HCT116 (cell line): Measurements from ENCODE around the gene EIPR1. TPM values are rescaled to one million over a fixed set of nuclear protein-coding genes. Genes with fewer than 3 reads are reported as not detected.
"Not testable (repeated sequence)": the region's sequence is repeated elsewhere in the genome, so short reads cannot be mapped to it uniquely, and the experiment has no call there.

Experiments
- ATAC-seq: fragments of 200-7000 bp; cut with Tn5 transposase; 2 replicates; pipeline ENCODE4 v1.9.1; 2020; ENCODE audit warnings: mild to moderate bottlenecking, moderate library complexity
- BruUV-seq: library from RNA; stranded (reverse); fragments of 400-500 nt; replicated peaks from 2 replicates; lab custom pipeline; 2021; lab: Mats Ljungman, UMichigan
- CTCF ChIA-PET: fragments of 300-600 bp; sonication (Branson Sonifier 250); formaldehyde crosslinking; loops from one replicate; lab custom pipeline; 2021; ENCODE audit warnings: antibody characterized with exemption; lab: Charles Lee
- POLR2A ChIA-PET: fragments of 300-600, 350-600 bp; sonication (Branson Sonifier 250); formaldehyde crosslinking; loops from one replicate; lab custom pipeline; 2021; ENCODE audit warnings: antibody characterized with exemption; lab: Charles Lee
- RAD21 ChIA-PET, 2 experiments: fragments of 300-600 bp; sonication (Branson Sonifier 250); formaldehyde crosslinking; loops; one replicate each; lab custom pipeline; 2023; ENCODE audit warnings: low total read pairs in 2 of 2; ENCODE audit not compliant: uncharacterized antibody in 2 of 2, unreplicated experiment in 2 of 2, low non-redundant PET in 1 of 2; lab: Charles Lee
- DNase-seq: peaks from one replicate; pipeline ENCODE4 v3.0.0-alpha.2; 2010; ENCODE audit warnings: low read depth, low spot score
- H2AFZ ChIP-seq: fragments of 200-600 bp; shearing (Covaris generic), sonication (generic); 2 replicates; pipeline ENCODE4 v1.6.1; 2017; ENCODE audit warnings: low read depth, mixed run types, mixed read lengths, antibody characterized with exemption, low read length; ENCODE audit not compliant: poor library complexity, severe bottlenecking
- H3K27ac ChIP-seq: 2 replicates; pipeline ENCODE4 v1.5.1; 2012; ENCODE audit warnings: low read depth, low read length
- H3K27me3 ChIP-seq: fragments of 200-600 bp; sonication (generic); 2 replicates; pipeline ENCODE4 v1.6.1; 2016; ENCODE audit warnings: mixed run types, low read length, mixed read lengths; ENCODE audit not compliant: insufficient read depth
- H3K36me3 ChIP-seq, 2 experiments: fragments of 200-500 bp in 1 of 2; fragments of 200-600 bp in 1 of 2; sonication (Bioruptor generic) in 1 of 2; sonication (generic) in 1 of 2; 2 replicates each; pipeline versions ENCODE4 v1.5.1 to v1.6.1; 2014 to 2016; ENCODE audit warnings: low read length in 2 of 2, inconsistent platforms in 1 of 2, mixed read lengths in 1 of 2, mixed run types in 1 of 2; ENCODE audit not compliant: insufficient read depth in 2 of 2, control insufficient read depth in 1 of 2
- H3K4me1 ChIP-seq, 2 experiments: fragments of 200-600 bp in 1 of 2; sonication (generic) in 1 of 2; 2 replicates each; pipeline versions ENCODE4 v1.5.1 to v1.6.1; 2012 to 2017; ENCODE audit warnings: low read length in 2 of 2, inconsistent platforms in 1 of 2, mild to moderate bottlenecking in 1 of 2, mixed read lengths in 1 of 2, mixed run types in 1 of 2, moderate library complexity in 1 of 2; ENCODE audit not compliant: insufficient read depth in 2 of 2, control insufficient read depth in 1 of 2
- H3K4me2 ChIP-seq: fragments of 200-600 bp; sonication (generic); 2 replicates; pipeline ENCODE4 v1.6.1; 2017; ENCODE audit warnings: mixed run types, low read length, mixed read lengths
- H3K4me3 ChIP-seq, 2 experiments: fragments of 200-600 bp in 1 of 2; sonication (generic) in 1 of 2; replicated peaks in 1 of 2; 2 replicates each; pipeline ENCODE4 v1.5.1; 2011 to 2016; ENCODE audit warnings: low read length in 2 of 2, control low read depth in 1 of 2, low read depth in 1 of 2, mild to moderate bottlenecking in 1 of 2, mixed read lengths in 1 of 2, mixed run types in 1 of 2
- H3K79me2 ChIP-seq: fragments of 200-600 bp; sonication (generic); 2 replicates; pipeline ENCODE4 v1.6.1; 2017; ENCODE audit warnings: mild to moderate bottlenecking, mixed run types, low read length, moderate library complexity, mixed read lengths; ENCODE audit not compliant: insufficient read depth
- H3K9ac ChIP-seq: fragments of 200-600 bp; sonication (generic); 2 replicates; pipeline ENCODE4 v1.6.1; 2016; ENCODE audit warnings: low read length, mixed read lengths
- H3K9me2 ChIP-seq: fragments of 200-600 bp; sonication (generic), shearing (Covaris generic); 2 replicates; pipeline ENCODE4 v1.6.1; 2017; ENCODE audit warnings: mixed run types, mild to moderate bottlenecking, moderate library complexity; ENCODE audit not compliant: insufficient read depth
- H3K9me3 ChIP-seq, 2 experiments: fragments of 200-500 bp in 1 of 2; fragments of 200-600 bp in 1 of 2; sonication (Bioruptor generic) in 1 of 2; sonication (generic) in 1 of 2; 2 replicates each; pipeline ENCODE4 v1.6.1; 2014 to 2017; ENCODE audit warnings: low read length in 2 of 2, mixed read lengths in 2 of 2, inconsistent platforms in 1 of 2, low read depth in 1 of 2, mild to moderate bottlenecking in 1 of 2, mixed run types in 1 of 2, moderate library complexity in 1 of 2; ENCODE audit not compliant: control insufficient read depth in 1 of 2, insufficient read depth in 1 of 2
- H4K20me1 ChIP-seq: fragments of 200-600 bp; sonication (generic), shearing (Covaris generic); 2 replicates; pipeline ENCODE4 v1.6.1; 2017; ENCODE audit warnings: mixed run types, mild to moderate bottlenecking, moderate library complexity; ENCODE audit not compliant: insufficient read depth
- CBX3 ChIP-seq: IDR thresholded peaks from 2 replicates; pipeline ENCODE4 v1.6.1; 2012; ENCODE audit warnings: low read depth
- EGR1 ChIP-seq: IDR thresholded peaks from 2 replicates; pipeline ENCODE4 v1.6.1; 2012; ENCODE audit warnings: low read depth
- JUND ChIP-seq: IDR thresholded peaks from 2 replicates; pipeline ENCODE4 v1.6.1; 2012
- SRF ChIP-seq: IDR thresholded peaks from 2 replicates; pipeline ENCODE4 v1.6.1; 2012; ENCODE audit warnings: low read depth
- ZFX ChIP-seq: fragments of 450-650 bp; IDR thresholded peaks from 2 replicates; pipeline ENCODE4 v1.6.1; 2017
- intact Hi-C: fragments of 100-400 bp; cut with micrococcal nuclease; formaldehyde crosslinking; loops from 2 replicates; pipeline ENCODE4 v1.10.0; 2022
- total RNA-seq: library from RNA; stranded (reverse); gene quantifications from one replicate; pipeline ENCODE4 v1.2.1, GENCODE V29; 2021; ENCODE audit not compliant: unreplicated experiment

Gene EIPR1
- total RNA-seq, 1 experiment from 2014 or later = 36.9 TPM

DNA sequence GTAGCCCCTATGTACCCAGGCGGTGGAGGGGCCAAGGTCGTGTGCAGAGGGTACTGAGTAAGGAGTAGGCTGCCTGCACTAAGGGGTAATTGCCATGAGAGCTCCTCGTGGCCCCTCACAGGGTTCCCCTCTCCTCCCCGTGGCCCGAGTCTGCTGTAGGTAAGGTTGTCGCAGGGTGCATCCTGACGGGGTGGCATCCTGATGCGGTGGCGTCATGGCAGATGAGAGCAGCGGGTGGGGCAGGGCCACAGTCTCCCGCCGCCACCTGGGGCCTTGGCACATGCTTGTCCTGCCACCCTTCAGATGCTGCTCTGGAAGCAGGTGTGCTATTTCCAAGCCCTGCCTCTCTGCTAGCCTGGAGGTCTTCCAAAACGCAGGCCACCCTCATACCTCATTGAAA, 89.7 kb downstream of the EIPR1 start:
- no TSS peak for BruUV-seq
- POLR2A ChIA-PET = no interaction called here

DNA sequence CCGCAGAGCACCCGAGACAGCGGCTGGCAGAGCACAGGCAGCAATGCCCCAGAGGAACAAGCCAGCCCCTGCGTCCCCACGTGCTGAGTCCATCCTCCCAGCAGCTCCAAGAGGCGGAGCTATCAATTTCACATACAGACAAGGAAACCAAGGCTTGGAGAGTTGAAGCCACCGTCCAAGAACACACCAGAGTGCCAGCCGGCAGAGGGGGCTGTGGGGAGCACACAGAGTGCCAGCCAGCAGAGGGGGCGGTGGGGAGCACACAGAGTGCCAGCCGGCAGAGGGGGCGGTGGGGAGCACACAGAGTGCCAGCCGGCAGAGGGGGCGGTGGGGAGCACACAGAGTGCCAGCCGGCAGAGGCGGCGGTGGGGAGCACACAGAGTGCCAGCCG, 91.0 kb downstream of the EIPR1 start:
- H2AFZ ChIP-seq, H3K9me3 ChIP-seq, H3K4me2 ChIP-seq, H3K27ac ChIP-seq, POLR2A ChIA-PET, H3K9me2 ChIP-seq, H3K79me2 ChIP-seq, ATAC-seq, RAD21 ChIA-PET, H3K4me3 ChIP-seq, H4K20me1 ChIP-seq, H3K4me1 ChIP-seq, BruUV-seq, CTCF ChIA-PET, H3K9ac ChIP-seq, intact Hi-C loops, H3K36me3 ChIP-seq, DNase-seq, H3K27me3 ChIP-seq: not testable (repeated sequence)

More for the DNA sequence above, 89.7 kb downstream of the EIPR1 start:
- Histone ChIP-seq H3K4me1 (no peaks in the 10 kb centered on the region), H3K9me3 (no peaks in the 10 kb centered on the region), H2AFZ (no peak overlapping the region), H3K9me2 (no peaks in the 10 kb centered on the region), H3K9ac (no peak overlapping the region), H4K20me1 (no peaks in the 10 kb centered on the region), H3K27ac (no peak overlapping the region), H3K4me3 (no peak overlapping the region)
- RAD21 ChIA-PET = no interaction called here
- CTCF ChIA-PET = no interaction called here
- intact Hi-C loops = no loop called here
- ATAC-seq (no peak), DNase-seq (no peak)
- TF ChIP-seq CBX3 = no peak
- no peak for TF ChIP-seq EGR1
- no peak for TF ChIP-seq JUND
- TF ChIP-seq SRF = no peak
- TF ChIP-seq ZFX = no peak
- TF ChIP-seq, all 23 proteins: peak for 0
- peaks cover 10% of the 10 kb centered on the region; the same call in 1 of the 2 replicates for H3K79me2 ChIP-seq
- no peaks in the 10 kb centered on the region for H3K36me3 ChIP-seq
- no peaks in the 10 kb centered on the region for H3K27me3 ChIP-seq
- no peak overlapping the region for H3K4me2 ChIP-seq
